Duodenal mucosa (tissue), 2 donors: ENCODE results near the gene LCAT.

ENCODE experiments used
- H3K27ac ChIP-seq: one replicate; pipeline ENCODE4 v1.7.0; 2013; ENCODE audit warnings: low read depth, low read length
- H3K27me3 ChIP-seq, 2 donors: one replicate each; pipeline ENCODE4 v1.7.0; 2013; ENCODE audit warnings: low read length in 2 of 2, control low read depth in 1 of 2; ENCODE audit not compliant: insufficient read depth in 2 of 2, control insufficient read depth in 1 of 2
- H3K36me3 ChIP-seq, 2 donors: one replicate each; pipeline ENCODE4 v1.7.0; 2013; ENCODE audit warnings: low read length in 2 of 2, control low read depth in 1 of 2; ENCODE audit not compliant: insufficient read depth in 2 of 2, control insufficient read depth in 1 of 2
- H3K4me1 ChIP-seq, 2 donors: one replicate each; pipeline ENCODE4 v1.7.0; 2013; ENCODE audit warnings: low read length in 2 of 2, control low read depth in 1 of 2; ENCODE audit not compliant: insufficient read depth in 2 of 2, control insufficient read depth in 1 of 2
- H3K4me3 ChIP-seq, 2 donors: one replicate each; pipeline ENCODE4 v1.7.0; 2013; ENCODE audit warnings: low read length in 2 of 2, low read depth in 1 of 2
- H3K9ac ChIP-seq, 2 donors: one replicate each; pipeline ENCODE4 v1.7.0; 2013; ENCODE audit warnings: low read length in 2 of 2, low read depth in 1 of 2
- H3K9me3 ChIP-seq, 2 donors: one replicate each; pipeline ENCODE4 v1.7.0; 2013; ENCODE audit warnings: low read length in 2 of 2, control low read depth in 1 of 2; ENCODE audit not compliant: control insufficient read depth in 1 of 2

The LCAT gene

DNA sequence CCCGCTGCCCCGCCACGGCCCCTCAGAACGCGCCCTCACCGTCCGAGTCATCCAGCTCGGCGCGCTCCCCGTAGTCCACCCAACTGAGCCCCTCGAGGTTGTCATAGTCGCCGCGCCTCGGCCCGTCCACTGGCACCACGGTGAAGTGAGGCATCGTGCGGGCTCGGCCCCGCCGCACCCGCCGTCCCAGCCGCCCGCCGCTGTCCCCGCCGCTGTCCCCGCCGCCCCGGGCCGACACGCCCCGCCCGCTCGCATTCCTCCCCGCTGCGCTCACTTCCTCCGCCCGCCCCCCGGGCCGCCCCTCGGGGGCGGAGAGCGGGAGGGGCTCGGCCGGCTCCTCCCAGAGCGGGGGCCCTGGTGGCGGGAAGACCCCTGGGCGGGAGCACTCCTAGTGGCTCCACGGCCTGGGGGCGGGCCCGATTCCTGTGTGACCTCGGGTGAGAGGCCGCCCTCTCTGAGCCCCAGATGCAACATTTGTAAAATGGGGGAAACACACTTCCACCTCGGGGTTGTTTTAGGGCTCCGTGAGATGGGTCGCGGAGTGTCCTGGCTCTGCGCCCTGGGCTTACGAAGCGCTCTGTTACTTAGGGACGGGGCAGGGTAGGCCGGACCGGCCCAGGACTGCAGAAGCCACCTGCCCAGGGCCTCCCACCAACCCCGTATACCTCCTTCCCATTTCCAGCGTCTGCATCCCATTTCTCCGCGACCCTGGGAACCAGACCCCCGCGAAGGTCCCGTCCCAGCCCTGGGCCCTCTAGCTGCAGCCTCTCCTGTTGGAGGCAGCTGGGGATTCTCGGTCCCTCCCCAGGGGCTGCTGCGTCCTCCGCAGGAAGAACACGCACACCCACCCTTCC, 24.7 kb upstream of the LCAT start, which contains the start of gene SLC12A4:
Gene SLC12A4, minus strand, starts transcription at position 238 of the 854 bp plus-strand sequence. Its CDS starts 84 bp downstream, at position 154.
- peak within 1 kb of the TSS; percentile 72 to 89 for H3K9ac ChIP-seq
- no peaks in the 10 kb centered on the region for H3K9me3 ChIP-seq
- H3K4me3 ChIP-seq: peak within 1 kb of the TSS; percentile 79 to 82
- H3K27ac ChIP-seq: peak within 1 kb of the TSS; percentile 92
- no peaks in the 10 kb centered on the region for H3K36me3 ChIP-seq
- peaks cover 19 to 43% of the 10 kb centered on the region in 2 donors for H3K4me1 ChIP-seq
- peaks cover 0 to 3% of the 10 kb centered on the region in 2 donors for H3K27me3 ChIP-seq

DNA sequence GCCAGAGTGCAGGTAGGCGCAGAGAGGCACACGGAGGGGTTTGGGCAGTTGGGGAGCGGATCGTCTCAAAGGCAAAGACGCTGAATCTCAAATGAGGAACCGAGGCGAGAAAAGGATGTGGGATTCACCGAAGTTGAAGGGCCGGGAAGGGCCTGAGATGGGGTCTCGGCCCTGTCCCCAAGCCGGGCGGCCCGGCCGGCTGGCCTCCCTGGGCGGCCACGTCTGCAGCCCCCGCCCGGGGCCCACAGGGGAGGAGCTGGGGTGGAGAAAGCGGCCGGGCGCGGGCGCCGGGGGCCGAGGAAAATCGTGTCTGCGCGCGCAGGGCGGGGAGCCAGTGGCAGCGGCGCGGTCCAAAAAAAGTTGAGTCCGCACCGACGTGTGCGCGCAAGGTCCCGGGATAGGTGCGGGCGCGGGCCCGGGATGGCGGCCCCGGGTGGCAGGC, 24.1 kb upstream of the LCAT start:
- H3K4me3 ChIP-seq: peak overlapping the region; percentile 71 to 79
- H3K27ac ChIP-seq: peak overlapping the region; percentile 92
- H3K9ac ChIP-seq: peak overlapping the region; percentile 72 to 89
- H3K27me3 ChIP-seq: peaks cover 0 to 3% of the 10 kb centered on the region in 2 donors
- H3K9me3 ChIP-seq: no peaks in the 10 kb centered on the region
- peaks cover 19 to 50% of the 10 kb centered on the region in 2 donors for H3K4me1 ChIP-seq
- no peaks in the 10 kb centered on the region for H3K36me3 ChIP-seq

DNA sequence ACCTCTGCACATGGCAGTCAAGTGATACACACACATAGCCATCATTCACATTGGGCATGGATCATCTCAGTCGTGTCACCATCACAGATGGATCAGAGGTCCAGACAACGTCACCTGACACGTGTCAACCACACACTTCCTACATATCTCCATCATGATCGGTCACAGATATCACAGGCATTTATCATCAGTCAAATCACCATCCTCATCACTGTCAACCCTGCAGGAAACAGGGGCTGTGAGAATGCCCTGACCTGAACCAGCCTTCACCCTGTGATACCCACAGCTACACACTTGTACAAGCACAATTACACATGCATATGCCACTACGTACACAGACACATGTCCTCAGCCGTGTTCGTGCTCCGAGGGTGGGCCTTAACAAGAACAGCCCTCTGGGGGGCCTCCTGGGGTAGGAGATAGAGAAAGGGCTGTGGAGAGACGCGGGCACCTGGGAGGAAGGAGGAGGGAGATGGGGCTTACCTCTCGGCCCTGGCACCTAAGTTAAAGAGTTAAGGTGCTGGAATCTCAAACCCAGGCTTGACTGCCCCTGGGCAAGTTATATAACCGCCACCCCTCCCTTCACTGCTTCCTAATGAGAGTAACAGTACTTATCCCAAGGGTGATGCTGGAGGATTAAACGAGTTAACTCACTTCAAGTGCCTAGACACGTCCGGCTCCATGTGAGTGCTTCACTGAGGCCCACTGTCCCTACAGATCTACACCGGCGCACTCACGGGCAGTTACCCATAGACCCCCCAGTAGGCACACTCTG, 23.4 kb upstream of the LCAT start:
- peaks cover 0 to under 1% of the 10 kb centered on the region in 2 donors for H3K36me3 ChIP-seq
- H3K27me3 ChIP-seq: peaks cover 0 to 3% of the 10 kb centered on the region in 2 donors
- peak overlapping the region; percentile 92 for H3K27ac ChIP-seq
- peak overlapping the region; percentile 72 to 89 for H3K9ac ChIP-seq
- peak overlapping the region; percentile 71 to 79 for H3K4me3 ChIP-seq
- peaks cover 19 to 50% of the 10 kb centered on the region in 2 donors for H3K4me1 ChIP-seq
- no peaks in the 10 kb centered on the region for H3K9me3 ChIP-seq

DNA sequence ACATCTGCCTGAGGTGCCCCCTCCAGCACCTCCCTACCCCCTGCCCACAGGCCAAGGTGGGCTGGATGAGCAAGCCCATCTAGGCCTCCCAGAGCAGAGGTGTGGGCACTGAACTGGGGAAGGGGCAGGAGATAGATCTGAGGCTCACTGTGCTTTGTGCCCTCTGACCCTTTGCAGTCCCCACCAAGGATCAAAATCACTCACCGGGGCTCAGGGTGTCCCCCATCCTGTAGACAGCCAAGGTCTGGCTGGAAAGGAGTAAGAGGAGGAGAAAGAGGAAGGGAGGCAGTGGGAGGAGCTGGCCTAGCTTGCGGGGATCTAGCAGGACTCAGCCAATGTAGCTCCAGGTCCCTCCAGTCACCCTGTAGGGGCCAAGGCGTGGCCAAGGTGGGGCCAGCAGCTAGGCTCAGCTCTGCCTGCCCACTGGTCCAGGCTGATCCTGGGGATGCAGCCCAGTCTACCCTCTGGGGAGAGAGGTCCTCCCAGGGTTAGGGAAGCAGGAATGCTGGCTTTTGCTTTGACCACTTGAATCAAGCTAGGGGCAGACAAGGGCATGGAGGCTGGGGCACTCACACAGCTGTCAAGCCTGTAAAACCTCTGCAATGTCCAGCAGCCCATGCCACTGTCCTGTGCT, 22.7 kb upstream of the LCAT start:
- Histone ChIP-seq H3K9me3 (no peaks in the 10 kb centered on the region), H3K36me3 (peaks cover 0 to 7% of the 10 kb centered on the region in 2 donors), H3K27ac (no peak overlapping the region), H3K4me3 (peak overlapping the region; percentile 71 to 79), H3K4me1 (peaks cover 19 to 56% of the 10 kb centered on the region in 2 donors), H3K27me3 (peaks cover 0 to 3% of the 10 kb centered on the region in 2 donors), H3K9ac (peak overlapping the region; percentile 72 to 89)

DNA sequence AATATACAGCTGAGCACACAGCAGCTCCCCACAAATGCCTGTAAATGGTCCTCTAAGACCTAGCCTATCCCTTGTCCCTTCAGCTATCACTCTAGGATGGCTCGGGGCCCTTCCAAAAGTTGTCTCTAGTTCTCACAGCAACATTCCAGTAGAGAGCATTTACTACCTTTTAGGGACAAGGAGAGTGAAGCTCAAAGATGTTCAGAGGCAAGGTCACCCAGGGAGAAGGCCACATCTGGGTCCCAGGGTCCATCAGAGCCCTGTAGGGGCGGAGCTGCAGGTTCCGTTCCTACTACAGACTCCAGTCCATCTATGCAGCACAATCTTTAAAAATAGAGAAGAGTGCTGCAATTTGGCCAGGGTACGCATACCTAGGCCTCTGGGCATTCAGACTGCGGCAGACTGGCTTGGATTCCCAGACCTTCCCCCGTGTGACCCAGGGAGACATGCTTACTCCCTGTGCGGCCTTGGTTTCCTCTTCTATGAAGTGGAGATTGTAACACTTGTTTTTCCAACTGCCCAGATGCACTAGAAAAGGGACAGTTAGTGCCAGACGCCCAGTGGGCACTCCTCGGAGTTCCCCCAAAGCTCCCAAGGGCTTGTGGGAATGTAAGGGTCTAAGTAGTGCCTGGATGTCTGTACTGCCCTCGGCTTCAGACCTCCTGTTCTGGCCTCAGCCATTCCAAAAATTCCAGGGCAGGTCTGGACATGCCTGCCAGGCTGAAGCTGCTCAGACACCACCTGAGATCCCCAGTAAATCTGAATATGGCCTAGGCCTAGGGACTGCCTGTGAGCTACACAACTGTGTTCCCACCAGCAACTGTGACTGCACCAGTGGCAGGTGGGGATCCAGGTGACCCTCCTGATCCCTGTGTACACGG, 22.0 kb upstream of the LCAT start:
- no peaks in the 10 kb centered on the region for H3K9me3 ChIP-seq
- no peak overlapping the region for H3K27ac ChIP-seq
- H3K36me3 ChIP-seq: peaks cover 0 to 15% of the 10 kb centered on the region in 2 donors
- H3K4me1 ChIP-seq: peaks cover 19 to 61% of the 10 kb centered on the region in 2 donors
- H3K27me3 ChIP-seq: peaks cover 0 to 3% of the 10 kb centered on the region in 2 donors
- H3K9ac ChIP-seq: no peak overlapping the region
- peak overlapping the region; percentile 71 to 79 for H3K4me3 ChIP-seq

DNA sequence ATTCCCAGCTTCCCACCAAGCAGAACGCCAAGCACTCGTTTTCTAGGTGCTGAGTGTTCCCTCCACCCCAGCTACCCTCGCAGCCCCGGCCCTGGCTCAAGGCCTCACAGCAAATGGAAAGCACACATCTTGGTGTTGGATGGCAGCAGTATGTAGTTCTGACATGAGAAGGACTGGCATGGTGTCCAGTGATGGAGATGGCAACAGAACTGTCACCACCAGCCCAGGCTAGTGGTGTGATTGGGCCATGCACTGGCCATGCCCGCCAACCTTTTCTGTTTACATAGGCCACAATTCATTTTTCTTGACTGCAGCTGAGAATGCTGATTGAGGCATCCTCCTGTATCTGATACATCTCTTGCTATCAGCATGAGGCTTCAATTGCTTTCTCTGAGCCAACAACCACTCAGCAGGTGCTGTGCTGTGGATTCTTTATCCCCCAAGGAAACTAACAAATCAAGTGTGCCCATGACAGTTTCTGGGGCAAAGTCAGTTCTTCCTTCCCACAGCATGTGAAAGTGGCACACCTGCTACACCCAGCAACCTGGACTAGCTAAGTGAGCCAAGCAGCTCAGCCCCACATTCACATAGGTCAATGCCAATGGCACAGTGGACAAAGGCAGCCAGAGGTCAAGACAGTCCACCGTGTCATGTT, 20.7 kb upstream of the LCAT start:
- no peak overlapping the region for H3K9ac ChIP-seq
- H3K4me1 ChIP-seq: peaks cover 25 to 72% of the 10 kb centered on the region in 2 donors
- H3K4me3 ChIP-seq: no peak overlapping the region
- H3K9me3 ChIP-seq: no peaks in the 10 kb centered on the region
- no peak overlapping the region for H3K27ac ChIP-seq
- H3K27me3 ChIP-seq: peaks cover 0 to 3% of the 10 kb centered on the region in 2 donors
- peaks cover 3 to 24% of the 10 kb centered on the region in 2 donors for H3K36me3 ChIP-seq

DNA sequence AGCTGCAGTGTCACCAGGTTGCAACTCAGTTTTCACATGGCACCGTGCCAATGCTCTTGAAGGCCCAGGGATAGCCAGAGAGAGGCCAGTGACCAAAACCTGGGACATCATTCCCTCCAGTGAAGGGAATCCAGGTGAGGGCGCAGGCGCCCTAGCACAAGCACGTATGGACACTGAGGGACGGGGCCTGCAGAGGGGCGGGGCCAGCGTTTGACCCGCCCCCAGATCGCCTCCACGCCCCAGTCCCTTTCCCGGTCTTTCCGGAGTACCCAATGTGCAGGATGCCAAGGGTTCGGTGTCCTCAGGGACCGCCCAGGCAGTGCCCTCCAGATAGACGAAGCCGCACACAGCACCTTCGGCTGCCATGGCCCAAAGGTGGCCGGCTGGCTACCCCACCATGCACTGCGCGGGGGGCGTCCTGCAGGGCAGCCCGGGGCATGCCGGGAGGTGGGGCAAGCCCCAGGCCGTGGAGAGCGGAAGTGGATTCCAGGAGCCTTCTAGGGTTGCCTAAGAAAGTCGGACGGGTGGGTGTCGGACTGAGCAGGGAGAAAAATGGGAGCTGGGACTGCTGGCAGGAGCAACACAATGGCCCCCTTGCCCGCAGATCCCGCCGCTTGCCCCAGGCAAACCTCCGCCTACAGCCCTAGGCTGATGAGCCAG, 19.9 kb upstream of the LCAT start:
- H3K9me3 ChIP-seq: no peaks in the 10 kb centered on the region
- H3K4me3 ChIP-seq: no peak overlapping the region
- H3K4me1 ChIP-seq: peaks cover 25 to 69% of the 10 kb centered on the region in 2 donors
- H3K36me3 ChIP-seq: peaks cover 3 to 24% of the 10 kb centered on the region in 2 donors
- H3K27me3 ChIP-seq: peaks cover 0 to 3% of the 10 kb centered on the region in 2 donors
- no peak overlapping the region for H3K9ac ChIP-seq
- no peak overlapping the region for H3K27ac ChIP-seq

DNA sequence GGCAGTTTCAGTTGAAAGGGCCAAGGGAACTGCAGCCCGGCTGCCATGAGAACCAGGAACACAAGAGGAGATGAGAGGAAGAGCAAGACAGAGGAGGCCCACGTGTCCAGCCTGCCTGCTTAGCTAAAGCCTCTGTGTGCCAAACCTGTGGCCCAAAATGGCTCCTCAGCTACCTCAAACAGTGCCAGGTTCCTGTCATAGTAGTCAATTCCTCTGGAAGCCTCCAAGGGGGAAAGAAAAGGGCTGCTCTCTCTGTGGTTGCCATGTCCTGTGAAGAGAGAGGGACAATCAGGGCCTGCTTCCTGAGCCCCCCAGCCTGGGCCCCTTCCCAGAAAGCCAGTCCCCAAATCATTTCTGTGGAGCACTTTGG, 19.4 kb upstream of the LCAT start:
- H3K27me3 ChIP-seq: peaks cover 0 to 3% of the 10 kb centered on the region in 2 donors
- peaks cover 3 to 24% of the 10 kb centered on the region in 2 donors for H3K36me3 ChIP-seq
- no peak overlapping the region for H3K27ac ChIP-seq
- no peak overlapping the region for H3K9ac ChIP-seq
- H3K4me3 ChIP-seq: no peak overlapping the region
- H3K9me3 ChIP-seq: no peaks in the 10 kb centered on the region
- H3K4me1 ChIP-seq: peaks cover 25 to 67% of the 10 kb centered on the region in 2 donors
